ENCODE measurements around the gene ANKLE2.
A peak's percentile ranks its signal among the peaks of the same experiment; 100 is the strongest.

Gene ANKLE2

GRCh38 chr12:132687211-132688164, 74.1 kb downstream of the ANKLE2 start, which contains the start of the genes POLE and PXMP2:
POLE (minus strand) TSS chr12:132687342; CDS start chr12:132687315, 27 bp downstream.
PXMP2 (plus strand) TSS chr12:132687587; CDS start chr12:132687671, 84 bp downstream.
- DNase-seq (ENCODE audit: low read depth, low spot score): peak; percentile 70

GRCh38 chr12:132686825-132687210, 74.8 kb downstream of the ANKLE2 start:
- DNase-seq (ENCODE audit: low read depth, low spot score): no peak

DNA sequence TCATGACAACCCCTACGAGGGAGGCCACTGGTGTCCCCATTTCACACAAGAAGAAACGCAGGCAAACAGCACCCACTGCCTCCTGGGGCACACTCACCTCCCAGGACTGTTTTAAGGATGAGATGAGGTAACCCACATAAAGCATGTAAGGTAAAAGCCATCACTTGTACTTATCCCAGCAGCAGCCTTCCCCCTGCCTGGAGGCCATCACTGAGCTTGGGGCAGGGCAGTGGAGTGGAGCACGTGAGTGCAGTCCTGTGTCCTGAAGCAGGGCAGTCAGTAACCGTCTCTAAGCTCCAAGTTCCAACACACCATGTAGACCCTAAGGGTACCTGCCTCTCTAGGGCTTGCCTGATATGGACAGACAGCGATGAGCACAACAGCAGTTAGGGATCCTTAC, 76.2 kb downstream of the ANKLE2 start:
- DNase-seq (ENCODE audit: low read depth, low spot score): no peak

DNA sequence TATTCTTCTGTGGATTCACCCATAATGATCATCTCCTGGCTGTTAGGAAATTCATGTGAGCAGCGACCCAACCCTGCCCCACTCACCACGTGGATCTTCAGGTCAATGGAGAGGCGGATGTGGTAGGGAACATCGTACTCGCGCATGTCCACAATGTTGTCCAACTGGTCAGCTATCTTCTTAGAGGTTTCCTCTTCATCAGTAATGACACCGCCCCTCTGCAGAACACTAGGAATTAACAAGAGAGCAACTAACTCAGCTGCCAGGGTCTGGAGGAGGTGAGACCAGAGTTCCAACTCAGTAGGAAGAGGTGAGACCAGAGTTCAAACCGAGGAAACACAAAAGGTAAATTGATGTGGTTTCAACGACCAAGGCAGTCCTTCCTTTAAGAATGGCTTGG, 84.1 kb downstream of the ANKLE2 start:
- no peak for DNase-seq (ENCODE audit: low read depth, low spot score)

DNA sequence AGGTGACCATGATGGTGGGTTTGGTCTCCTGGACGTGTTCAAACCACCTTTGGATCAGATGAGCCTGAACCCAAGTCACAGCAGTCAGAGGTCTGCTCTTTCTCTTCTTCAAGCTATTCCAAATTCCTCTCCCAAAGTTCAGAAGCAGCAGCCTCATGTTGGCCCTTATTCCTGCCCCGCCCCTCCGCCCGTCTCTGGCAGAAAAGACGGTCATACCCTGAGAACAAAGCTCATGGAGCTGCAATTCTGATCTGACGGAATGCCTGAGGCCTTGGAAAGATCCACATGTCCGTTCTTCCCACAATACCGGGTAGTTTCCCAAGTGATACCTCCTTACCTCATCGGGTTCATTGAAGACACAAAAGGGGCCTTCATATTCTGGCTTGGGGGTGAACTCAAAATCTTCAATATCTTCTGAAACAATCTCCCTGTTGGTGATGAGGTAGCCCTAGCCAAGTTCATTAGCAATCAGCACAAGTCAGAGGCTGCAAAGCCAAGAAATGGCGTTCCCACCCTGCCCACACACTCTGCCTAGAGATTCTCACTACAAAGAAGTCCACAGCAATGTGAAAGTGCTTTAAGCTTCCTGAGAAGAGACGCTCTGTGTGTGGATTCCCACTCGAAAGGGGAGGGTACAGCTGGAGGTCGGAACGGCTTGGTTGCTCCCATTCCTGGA, 85.7 kb downstream of the ANKLE2 start:
- DNase-seq (ENCODE audit: low read depth, low spot score): no peak
